GM12878 (cell line): Measurements from ENCODE around the gene CDH15.

Experiments used
- CREB1 ChIP-seq: IDR thresholded peaks from 2 replicates; pipeline ENCODE4 v1.6.1; 2012; ENCODE audit warnings: low read depth, mild to moderate bottlenecking, inconsistent platforms
- CTCF ChIP-seq, 3 experiments: IDR thresholded peaks in 2 of 3; conservative IDR thresholded peaks in 1 of 3; 2 replicates each; pipeline ENCODE4 v1.5.1; 2011; ENCODE audit warnings: low read depth in 3 of 3, low read length in 3 of 3, mild to moderate bottlenecking in 3 of 3, control low read depth in 2 of 3, moderate library complexity in 2 of 3, inconsistent platforms in 1 of 3, mixed read lengths in 1 of 3; ENCODE audit not compliant: control insufficient read depth in 2 of 3, insufficient read depth in 1 of 3; ENCODE audit errors: extremely low read depth in 1 of 3
- POLR2AphosphoS5 ChIP-seq: IDR thresholded peaks from 2 replicates; pipeline ENCODE4 v1.6.1; 2011; ENCODE audit warnings: mild to moderate bottlenecking, low read length, inconsistent platforms

- TF ChIP-seq CREB1 (no peak), CTCF (IDR thresholded peaks at IDR 0.05 in 2 of 3, conservative IDR thresholded peaks at IDR 0.05 in 1 of 3; ENCODE audit: control insufficient read depth in 2 of 3, extremely low read depth in 1 of 3, insufficient read depth in 1 of 3, low read depth in 3 of 3, low read length in 3 of 3) (no peak), POLR2AphosphoS5 (no peak)
Observed at GRCh38 chr16:89140401-89140800, 31.1 kb upstream of the CDH15 start.
